GM18909 (cell line): ENCODE measurements around the gene PROB1.
"Not testable (repeated sequence)": the region's sequence is repeated elsewhere in the genome, so short reads cannot be mapped to it uniquely, and the experiment has no call there.

ENCODE experiments used
- ATAC-seq: cut with Tn5 transposase; IDR thresholded peaks from one replicate; pipeline ENCODE4 v1.9.1; 2021; ENCODE audit warnings: mild to moderate bottlenecking; ENCODE audit not compliant: unreplicated experiment, poor library complexity

The PROB1 gene, protein sequence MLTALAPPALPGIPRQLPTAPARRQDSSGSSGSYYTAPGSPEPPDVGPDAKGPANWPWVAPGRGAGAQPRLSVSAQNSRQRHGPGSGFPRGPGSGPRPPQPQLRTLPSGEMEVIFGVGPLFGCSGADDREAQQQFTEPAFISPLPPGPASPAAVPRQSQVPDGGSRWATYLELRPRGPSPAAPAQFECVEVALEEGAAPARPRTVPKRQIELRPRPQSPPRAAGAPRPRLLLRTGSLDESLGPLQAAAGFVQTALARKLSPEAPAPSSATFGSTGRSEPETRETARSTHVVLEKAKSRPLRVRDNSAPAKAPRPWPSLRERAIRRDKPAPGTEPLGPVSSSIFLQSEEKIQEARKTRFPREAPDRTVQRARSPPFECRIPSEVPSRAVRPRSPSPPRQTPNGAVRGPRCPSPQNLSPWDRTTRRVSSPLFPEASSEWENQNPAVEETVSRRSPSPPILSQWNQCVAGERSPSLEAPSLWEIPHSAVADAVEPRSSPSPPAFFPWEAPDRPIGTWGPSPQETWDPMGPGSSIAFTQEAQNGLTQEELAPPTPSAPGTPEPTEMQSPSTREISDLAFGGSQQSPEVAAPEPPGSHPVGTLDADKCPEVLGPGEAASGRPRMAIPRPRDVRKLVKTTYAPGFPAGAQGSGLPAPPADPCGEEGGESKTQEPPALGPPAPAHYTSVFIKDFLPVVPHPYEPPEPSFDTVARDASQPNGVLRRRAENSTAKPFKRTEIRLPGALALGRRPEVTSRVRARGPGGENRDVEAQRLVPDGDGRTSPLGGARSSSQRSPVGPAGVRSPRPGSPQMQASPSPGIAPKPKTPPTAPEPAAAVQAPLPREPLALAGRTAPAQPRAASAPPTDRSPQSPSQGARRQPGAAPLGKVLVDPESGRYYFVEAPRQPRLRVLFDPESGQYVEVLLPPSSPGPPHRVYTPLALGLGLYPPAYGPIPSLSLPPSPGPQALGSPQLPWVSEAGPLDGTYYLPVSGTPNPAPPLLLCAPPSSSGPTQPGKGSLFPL

GRCh38 chr5:139394654-139395566 lies at the start of gene PROB1:
Gene PROB1 (minus strand): TSS chr5:139395104. CDS start chr5:139395081, 23 bp downstream.
- no peak for ATAC-seq

DNA sequence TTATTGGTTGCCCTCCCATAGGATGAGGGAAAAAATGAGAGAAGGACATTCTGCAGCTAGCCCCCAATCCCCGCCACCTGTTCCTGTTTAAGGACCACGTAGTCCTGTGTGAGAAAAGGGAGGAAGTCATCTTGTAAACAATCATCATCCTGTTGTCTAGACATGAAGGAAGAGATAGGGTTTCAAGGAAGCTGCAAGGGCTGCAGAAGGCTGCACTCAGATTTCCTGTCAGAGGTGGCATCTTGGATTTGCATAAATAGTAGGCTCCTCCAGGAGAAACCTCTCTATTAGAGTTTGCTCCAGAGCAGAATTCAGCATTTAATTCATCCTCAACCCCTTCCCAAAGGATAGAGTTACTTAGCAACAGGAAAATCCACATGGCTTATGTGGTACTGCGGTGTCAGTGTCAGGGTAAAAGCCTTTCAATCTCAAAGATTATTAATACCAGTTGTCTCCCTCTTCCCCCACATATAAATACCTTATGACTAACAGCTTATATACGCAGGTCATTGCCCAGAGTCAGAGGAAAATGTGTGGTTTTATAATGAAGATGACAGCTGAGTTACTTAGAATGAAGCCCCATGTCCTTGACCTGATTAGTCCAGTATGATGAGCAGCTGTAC lies 49.0 kb upstream of the PROB1 start:
- no peak for ATAC-seq

GRCh38 chr5:139440416-139440815 lies 45.5 kb upstream of the PROB1 start:
- ATAC-seq = not testable (repeated sequence)

- peak; percentile 90 for ATAC-seq
Measured at GRCh38 chr5:139439013-139439903, 44.4 kb upstream of the PROB1 start, which contains the start of gene DNAJC18. Gene DNAJC18 (minus strand): TSS chr5:139439525. CDS start chr5:139439445, 80 bp downstream.

DNA sequence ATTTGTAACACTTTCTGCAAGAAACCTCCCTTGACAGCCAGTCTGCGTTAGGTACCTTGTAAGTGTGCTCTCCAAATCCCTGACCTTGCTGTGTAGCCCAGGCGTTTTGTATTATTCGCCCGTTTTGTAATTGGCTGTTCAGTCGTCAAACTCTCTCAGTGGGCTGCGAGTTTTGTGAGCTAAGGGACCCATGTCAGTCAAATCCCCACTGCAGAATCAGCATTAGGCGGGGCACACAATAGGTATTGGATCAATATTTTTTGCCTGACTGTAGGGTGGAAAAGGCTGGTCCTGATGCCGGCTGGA lies 43.8 kb upstream of the PROB1 start:
- ATAC-seq = no peak

DNA sequence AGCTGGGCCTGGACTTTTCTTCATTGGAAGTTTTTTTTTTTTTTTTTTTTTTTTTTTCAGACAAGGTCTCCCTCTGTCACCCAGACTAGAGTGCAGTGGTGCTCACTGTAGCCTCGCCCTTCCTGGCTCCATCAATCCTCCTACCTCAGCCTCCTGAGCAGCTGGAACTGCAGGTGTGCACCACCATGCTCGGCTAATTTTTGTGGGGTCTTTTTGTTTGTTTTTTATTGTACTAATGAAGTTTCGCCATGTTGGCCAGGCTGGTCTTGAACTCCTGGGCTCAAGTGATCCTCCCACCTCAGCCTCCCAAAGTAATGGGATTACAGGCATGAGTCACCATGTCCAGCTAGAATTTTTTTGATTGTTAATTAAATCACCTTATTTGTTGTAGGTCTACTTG lies 40.8 kb upstream of the PROB1 start:
- no peak for ATAC-seq

- ATAC-seq = no peak
Measured at GRCh38 chr5:139431706-139432105, 36.8 kb upstream of the PROB1 start.

GRCh38 chr5:139430015-139430414 lies 35.1 kb upstream of the PROB1 start:
- no peak for ATAC-seq

GRCh38 chr5:139426203-139426885 lies 31.4 kb upstream of the PROB1 start:
- ATAC-seq = no peak

DNA sequence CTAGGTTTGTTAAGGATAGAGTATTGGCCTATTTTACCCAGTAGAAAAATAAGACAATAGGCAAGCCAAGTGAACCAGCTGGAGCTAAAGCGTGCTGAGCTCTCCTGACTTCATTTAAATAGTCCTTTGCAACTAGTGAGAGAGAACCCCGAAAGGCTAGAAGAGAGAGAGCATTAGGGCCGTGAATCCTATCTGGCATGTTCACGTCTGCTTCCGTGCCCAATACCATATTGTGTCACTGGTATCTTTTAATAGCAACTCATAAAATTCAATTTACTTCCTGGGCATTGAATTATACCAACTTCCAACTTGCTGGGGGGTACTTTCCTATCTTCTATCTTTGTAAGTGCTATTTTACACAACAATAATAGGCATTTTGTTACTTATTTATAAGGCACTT lies 30.6 kb upstream of the PROB1 start:
- ATAC-seq = no peak

GRCh38 chr5:139422307-139422893 lies 27.5 kb upstream of the PROB1 start:
- ATAC-seq = no peak

GRCh38 chr5:139419226-139420192 lies 24.6 kb upstream of the PROB1 start:
- no peak for ATAC-seq

GRCh38 chr5:139418793-139419192 lies 23.9 kb upstream of the PROB1 start:
- ATAC-seq = no peak

DNA sequence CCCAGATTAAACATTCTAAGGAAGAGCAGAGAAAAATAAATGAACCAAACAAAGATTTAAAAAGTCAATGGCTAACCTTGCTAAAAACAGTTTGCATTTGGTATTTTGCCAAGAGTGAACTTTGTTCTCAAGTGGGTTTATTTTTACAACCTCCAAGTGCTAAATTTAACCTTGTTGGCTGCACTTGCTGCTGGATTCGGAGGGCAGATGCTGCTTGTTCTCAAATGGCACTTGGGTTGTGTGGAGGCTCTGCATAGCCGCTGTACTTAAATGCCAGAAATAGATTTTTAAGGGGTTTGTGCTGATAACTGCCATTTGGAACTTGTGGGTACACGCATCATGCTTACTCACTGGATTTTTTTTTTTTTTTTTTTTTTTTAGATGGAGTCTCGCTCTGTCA lies 22.3 kb upstream of the PROB1 start:
- no peak for ATAC-seq

- no peak for ATAC-seq
Measured at GRCh38 chr5:139416651-139417050, 21.7 kb upstream of the PROB1 start.

DNA sequence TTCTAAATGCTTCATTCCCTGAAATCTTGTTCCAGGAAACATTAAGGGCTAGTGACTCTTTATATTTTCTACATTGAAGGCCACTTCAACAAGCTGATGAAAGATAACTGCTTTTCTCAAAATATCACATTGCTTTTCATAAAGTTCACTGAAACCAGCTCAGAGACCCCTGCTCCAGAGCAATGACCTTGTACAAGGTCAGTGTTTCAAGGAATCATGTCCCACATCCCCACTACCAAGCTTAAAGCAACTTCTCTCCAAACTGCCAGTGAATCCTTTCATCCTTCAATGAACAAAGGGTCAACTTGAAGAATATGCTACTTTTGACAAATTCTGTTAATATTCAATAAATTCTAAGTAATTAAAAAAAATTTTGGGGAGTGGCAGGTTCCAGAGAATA lies 21.0 kb upstream of the PROB1 start:
- no peak for ATAC-seq
